Amniotic stem cell (primary cell): ENCODE results near the gene NRM.

Source experiments
- DNase-seq: peaks from one replicate; lab custom pipeline; 2025; lab: John Stamatoyannopoulos, UW

NRM gene

DNA sequence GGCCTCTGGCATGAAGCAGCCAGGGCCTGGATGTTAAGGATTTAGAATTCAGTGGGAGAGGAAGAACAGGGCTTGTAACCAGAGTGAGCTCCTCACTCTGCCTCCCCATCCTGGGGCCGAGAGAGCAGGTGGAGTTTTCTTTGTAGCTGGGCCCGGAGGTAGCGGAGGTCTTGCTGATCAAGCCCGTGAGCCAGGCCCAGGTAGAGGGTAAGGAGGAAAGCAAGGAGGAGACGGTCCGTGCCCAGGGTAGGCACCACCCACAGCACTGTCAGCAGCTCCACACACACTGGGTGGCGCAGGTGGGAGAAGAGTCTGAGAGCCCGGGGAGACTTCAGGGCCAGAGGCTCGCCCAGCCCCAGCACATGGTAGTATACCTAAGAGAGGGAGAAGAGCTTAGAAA lies 2.2 kb downstream of the NRM start:
- DNase-seq: no peak

DNA sequence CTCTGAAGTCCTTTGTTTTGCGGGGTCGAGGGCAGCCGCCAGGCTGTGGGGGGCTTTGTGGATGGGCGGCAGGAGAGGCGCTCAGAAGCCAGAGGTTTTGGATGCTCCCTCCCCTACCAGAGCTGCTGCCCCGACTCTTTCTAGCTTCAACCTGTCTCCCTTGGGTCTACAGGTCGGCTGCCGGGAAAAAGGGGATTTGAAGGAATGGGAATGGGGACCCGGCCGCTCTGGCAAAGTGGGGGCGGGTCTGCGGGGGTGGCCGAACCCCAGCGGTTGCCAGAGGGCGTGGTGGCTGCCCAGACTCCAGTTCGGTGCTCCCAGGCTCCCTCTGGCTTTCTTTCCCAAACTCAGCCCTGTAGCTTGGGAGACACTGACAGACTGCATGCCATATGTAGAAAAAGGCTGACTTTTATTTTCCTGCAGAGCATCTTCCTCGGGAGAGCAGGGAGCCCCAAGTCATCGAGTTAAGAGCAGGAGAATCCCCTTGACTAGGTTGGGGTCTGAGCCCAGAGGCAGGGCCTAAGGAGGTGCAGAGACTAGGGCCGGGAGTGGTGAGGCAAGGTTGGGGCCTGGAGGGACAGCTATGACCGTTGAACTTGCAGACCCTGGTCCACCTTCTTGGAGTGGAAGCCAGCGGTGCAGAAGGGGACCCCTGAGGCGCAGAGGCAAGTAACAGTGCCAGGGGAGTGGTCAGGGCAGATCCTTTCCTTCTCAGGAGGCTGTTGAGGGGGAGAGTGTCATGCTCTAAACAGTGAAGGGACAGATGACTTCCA lies 2.9 kb downstream of the NRM start:
- DNase-seq: no peak

GRCh38 chr6:30686908-30687658 lies 3.7 kb downstream of the NRM start:
- DNase-seq: peak; percentile 97

DNA sequence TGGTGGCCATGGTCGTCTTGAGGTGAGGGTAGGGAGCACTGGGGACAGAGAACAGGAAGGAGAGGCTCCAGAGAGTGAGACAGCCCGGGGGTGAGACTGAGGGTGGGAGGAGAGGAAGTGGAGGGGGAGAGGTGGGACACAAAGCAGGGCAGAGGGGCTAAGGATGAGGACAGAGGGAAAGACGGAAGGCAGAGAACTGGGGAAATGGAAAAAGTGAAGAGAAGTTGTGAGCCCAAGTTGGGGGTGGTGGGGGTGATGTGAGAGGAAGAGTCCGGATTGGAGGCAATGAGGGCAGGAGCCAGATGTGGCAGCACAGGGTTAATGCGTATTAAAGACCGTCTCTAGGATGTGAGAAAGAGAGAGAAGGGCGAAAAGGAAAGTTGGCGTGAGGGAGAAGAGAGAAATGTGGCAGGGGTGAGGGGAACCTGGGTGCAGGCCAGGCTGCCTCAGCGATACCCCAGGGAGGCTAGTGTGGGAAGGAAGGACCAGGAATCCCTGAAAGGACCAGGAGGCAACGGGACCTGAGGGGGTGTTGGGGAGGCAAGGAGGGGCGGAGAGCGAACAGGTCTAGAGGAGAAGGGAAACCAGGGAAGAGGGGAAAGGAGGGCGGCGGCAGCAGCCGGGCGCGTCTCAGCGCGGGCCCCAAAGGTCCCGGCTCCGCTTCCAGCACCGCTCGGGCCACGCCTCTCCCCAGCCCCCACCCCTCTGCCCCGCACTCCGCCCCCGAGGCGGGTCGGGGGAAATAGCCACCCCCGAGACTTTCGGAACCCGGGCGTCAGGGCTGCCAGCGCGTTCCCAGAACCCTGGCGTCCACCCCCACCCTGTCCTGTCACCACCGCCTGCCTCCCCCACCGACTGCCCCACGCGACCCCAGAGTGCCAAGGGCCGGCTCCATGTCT lies 4.5 kb downstream of the NRM start, which contains the start of gene PPP1R18:
PPP1R18 (minus strand) TSS at position 637 of the 899 bp plus-strand sequence; CDS start at position 10, 627 bp downstream.
- no peak for DNase-seq

- DNase-seq: no peak
Measured at GRCh38 chr6:30685157-30686008, 5.4 kb downstream of the NRM start.

- DNase-seq: no peak
Measured at GRCh38 chr6:30684386-30685156, 6.2 kb downstream of the NRM start.

GRCh38 chr6:30683980-30684338 lies 6.8 kb downstream of the NRM start:
- DNase-seq: no peak

- DNase-seq: no peak
Measured at GRCh38 chr6:30683183-30683979, 7.4 kb downstream of the NRM start.

- peak; percentile 86 for DNase-seq
Measured at GRCh38 chr6:30682143-30683117, 8.4 kb downstream of the NRM start.

DNA sequence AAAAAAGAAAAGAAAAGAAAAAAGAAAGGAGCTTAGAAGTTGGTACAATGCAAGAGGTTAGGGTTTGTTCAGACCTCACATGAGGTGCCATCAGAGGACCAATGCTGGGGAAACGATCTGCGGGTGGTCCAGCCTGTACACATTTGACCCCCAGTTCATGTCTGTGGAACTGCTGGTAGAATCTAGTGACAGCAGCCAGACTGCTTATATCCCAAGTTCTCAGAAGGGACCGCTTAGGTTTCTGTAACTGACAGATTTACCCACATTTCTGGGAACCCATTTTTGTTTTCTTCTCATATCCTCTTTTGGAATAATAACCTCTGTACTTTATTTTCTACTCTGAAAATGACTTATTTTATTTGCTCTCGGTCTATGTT lies 9.0 kb downstream of the NRM start:
- DNase-seq: no peak

DNA sequence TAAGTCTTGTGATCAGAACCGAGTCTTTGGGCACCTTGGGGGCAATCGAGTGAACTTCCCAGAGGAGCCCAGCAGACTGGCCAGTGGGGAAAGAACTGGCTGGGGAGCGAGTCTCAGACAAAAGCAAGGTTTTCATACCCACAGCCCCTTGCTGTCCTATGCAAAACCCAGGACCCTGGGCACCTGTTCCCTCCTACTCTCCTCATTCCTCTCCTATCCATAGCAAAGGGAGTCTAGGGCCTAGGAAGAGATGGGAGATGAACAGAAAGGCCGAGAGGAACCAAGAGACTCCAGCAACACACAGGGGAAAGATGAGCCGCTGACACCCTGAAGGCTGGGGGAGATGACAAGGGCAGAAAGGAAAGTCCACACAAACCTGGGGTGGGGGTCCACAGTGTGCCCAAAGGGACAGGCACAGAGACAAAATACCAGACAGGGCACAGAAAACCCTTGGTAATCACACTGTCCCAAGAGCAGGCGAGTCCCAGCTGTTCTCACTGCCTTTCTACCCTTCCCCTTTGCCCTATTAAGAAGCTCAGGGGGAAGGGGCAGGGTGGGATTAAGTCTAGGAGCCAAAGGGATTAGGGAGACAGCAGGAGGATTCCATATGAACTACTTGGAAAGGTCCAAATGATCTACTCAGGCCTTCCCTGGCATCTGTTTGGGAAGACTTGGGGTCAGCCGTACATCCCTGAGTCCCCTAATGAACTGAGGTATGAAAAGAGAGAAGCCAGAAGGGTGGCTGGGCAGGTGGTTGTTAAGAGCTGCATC lies 10.8 kb downstream of the NRM start:
- DNase-seq: no peak

DNA sequence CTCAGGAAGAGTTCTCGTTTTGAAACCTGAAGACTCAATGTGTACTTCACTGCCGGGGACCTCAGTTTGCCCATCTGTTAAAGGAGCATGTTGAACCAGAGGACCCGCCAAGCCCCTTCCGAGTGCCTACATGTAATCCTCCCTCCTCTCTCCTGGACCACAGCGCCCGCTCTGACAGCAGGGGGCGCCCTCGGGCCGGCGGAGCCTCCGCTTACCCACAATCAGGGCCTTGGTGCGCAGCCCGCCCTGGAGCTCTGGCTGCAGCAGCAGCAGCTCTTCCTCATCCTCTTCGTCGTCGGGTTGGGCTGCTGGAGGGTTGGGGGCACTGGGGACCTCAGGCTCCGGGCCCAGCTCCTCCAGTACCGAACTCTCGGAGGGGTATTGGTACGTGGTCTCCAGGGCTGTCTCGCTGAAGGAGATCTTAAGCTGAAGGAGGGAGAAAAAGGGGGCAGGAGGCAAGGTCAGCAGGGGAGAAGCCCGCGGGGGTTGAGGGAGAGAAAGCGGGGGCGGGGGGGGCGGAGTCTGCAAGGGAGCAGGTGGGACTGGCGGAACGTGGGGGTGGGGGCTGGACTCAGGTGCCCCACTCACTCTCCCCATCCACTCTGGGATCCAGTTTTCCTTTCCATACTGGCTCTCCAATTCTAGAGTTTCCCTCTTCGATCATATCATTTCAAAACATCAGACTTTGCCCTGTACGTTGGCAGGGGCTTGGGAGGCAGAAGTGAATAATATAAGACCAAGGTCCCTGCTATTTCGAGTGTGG lies 11.6 kb downstream of the NRM start:
- DNase-seq: no peak

DNA sequence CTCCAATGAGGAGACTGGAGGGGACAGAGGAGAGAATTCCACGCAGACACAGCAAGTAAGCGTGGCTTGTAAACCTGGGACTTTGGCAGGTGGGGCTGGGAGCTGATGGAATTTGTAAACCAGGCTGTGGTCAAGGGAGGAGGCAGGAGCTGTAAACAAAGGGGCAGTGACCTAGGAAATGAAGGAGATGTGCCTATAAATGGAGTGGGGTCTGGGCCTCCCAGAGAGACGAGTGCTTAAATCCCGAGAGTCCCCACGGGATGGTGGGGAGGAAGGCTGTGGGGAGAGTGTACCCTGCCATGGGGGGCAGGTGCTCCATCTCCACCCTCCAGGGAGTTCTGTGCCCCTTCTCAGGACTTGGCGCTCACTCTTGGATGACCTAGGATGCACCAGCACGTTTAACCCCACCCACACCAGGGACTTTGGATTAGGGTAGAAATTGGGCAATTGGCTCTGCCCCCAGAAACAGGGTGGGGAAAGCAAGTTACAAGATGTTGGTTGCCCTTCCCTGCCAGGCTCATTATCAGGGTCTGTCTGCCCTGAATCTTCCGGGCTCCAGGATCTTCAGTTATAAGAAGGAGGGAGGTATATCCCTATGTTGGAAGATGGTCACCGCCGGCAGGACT lies 14.0 kb downstream of the NRM start:
- no peak for DNase-seq

GRCh38 chr6:30672445-30673253 lies 18.1 kb downstream of the NRM start, which contains the start of gene DHX16:
DHX16 (minus strand) TSS chr6:30673006; CDS start chr6:30672841, 165 bp downstream.
- peak; percentile 95 for DNase-seq

DNA sequence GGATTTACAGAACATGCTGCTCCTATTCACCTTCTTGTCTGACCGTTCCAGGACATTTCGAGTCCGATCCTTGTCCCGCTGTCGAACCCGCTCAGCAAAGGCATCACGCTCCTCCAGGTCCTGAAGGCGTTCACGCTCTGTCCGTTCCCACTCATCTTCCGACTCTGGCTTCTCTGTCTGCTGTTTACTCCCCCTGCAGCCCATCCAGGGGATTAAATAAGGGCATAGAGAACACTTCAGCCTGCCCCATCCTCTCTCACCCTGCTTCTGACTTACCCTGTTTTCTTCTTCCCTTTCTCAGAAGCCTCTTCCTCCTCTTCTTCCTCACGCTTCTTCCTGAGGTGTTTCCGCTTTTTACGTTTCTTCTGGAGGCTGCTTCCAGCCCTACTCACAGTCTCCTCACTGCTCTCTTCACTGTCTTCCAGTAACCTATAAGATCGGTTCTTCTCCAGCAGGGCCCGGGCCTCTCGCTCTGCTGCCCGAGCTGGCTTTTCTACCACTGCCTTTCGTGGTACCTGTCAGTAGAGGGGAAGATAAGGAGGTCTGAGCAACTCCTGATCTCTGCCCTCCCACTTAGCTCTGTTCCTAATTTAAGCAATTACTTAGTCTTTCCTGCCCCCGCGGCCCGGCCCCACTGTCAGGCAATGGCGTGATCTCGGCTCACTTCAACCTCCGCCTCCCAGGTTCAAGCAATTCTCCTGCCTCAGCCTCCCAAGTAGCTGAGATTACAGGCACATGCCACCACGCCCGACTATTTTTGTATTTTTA lies 19.8 kb downstream of the NRM start:
- no peak for DNase-seq
